Stimulated activated CD4-positive, alpha-beta T cell treated with anti-CD3 and anti-CD28 coated beads, Interleukin-15, amount 100 ng/mL, for 1 hour (primary cell): Measurements from ENCODE around the gene JPH3.

Experiments
- DNase-seq, 2 donors: peaks; one replicate each; pipeline ENCODE4 v3.0.0-alpha.2; 2020; ENCODE audit warnings: low read depth in 1 of 2, low spot score in 1 of 2

The JPH3 gene

DNA sequence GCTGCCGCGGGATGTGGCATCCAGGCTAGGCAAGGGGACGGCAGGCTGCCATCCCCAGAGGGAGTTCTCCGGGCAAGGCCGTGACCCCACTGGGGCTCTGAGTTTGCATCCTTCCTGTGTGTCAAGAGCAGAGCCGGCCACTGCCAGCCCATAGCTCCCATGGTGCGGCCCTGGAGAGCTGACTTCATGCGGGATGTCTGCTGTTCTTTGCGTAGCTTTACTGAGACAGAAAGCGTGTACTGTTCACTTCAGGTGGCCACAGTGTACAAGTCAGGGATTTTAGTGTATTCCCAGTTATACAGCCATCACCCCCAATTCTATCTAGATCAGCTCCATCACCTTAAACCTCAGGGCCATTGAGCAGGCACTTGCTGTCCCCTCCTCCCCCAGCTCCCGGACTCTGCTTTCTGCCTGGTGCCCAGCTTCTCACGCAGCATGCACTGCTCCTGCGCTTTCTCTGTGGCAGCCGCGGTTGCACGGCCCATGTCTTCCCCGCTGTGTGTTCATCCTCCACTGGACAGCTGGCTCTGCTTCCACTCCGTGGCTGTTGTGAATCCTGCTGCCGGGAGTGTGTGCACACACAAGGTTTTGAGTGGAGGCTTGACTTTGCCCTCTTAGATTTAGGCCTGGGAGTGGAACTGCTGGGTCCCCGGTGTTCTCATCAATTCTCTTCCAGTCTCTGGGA is 92.3 kb downstream of the JPH3 start:
- no peak for DNase-seq

DNA sequence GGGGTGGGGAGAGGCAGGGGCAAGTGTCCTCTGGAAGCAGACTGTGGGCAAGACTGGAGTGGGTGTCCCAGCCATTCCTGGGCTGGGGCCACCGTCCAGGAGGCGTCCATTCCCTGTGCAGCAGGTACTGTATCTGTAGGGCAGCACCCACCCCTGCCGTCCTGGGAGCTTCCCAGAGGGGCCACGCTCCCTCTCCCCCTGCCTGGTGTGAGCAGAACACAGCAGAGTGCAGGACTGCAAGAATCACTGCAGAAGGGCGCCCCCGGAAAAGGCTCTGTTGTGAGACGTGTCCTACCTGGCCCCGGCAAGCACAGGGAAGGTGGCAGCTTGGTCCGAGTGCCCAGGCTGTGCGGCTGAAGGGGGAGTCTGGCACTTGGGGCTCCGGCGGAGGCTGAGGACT is 93.2 kb downstream of the JPH3 start:
- DNase-seq = no peak

DNA sequence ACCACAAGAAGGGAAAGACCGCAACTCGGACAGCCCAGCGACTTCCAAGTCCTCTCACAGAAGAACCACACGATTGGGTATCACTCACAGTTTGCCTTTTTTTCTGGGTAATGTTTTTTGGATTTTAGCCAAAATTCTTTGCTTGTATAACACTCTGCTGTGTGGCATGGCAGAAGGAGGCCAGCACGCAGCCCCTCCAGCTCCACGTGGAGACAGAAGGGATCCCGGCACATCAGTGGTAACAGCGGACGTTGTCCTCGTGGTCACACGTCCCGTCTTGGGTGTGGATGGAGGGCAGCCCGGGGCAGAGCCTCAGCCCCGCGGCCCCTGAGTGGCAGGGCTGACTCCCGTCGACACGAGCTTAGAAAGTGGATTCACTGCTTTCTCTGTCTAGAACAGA is 94.4 kb downstream of the JPH3 start:
- no peak for DNase-seq

DNA sequence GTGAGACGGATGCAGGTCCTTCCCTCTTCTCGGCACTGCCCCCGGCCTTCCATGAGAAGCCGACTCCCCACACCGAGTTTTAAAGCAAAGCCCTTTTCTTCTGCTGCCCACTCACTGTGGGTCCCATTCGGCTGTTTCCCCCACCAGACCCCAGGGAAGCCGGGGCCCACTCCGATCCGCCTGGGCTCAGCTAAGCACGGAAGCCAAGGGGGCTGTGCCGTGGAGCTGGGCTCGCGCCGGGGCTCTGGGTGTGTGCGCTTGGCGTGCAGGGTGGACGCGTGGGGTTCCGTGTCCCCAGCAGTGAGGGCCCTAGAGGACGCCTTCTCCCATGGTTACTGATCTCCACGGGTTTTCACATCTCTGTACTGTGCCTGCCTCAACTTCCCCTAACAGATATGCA is 94.9 kb downstream of the JPH3 start:
- no peak for DNase-seq

DNA sequence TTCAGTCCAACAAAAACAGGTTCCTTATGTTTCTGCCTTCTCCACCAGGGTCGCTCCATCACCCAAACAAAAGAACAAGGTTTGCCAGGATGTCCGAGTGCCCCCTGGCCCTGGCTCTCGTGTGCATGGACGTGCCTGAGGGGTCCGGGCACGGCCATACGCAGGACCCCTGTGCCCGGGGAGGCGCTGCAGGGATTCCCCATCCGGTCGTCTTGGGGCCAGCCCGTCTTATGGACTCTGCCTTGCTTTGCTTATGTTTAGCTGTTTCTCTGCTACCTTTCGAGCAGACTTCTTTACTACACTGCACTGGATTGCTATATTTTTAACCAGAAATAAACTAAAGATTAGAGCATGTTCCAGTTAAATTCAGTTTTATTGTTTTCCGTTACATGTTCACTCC is 95.5 kb downstream of the JPH3 start:
- no peak for DNase-seq

DNA sequence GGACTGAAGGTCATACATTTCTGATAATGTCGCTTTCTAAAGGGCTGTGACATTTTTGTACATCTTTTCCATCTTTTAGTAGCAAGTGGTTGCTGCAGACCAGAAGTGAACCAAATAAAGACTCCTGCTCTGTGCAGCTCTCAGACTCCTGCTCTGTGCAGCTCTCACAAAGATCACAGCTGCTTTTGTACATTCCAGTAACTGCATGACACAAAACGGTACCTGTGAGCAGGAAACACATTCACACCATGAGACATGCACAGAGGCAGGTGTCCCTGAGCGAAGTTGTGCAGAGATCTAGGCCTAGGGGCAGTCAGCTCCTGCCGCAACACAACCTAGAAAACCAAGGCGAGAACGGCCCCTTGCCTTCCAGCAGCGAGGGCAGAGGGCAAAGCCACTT is 95.9 kb downstream of the JPH3 start:
- no peak for DNase-seq

DNA sequence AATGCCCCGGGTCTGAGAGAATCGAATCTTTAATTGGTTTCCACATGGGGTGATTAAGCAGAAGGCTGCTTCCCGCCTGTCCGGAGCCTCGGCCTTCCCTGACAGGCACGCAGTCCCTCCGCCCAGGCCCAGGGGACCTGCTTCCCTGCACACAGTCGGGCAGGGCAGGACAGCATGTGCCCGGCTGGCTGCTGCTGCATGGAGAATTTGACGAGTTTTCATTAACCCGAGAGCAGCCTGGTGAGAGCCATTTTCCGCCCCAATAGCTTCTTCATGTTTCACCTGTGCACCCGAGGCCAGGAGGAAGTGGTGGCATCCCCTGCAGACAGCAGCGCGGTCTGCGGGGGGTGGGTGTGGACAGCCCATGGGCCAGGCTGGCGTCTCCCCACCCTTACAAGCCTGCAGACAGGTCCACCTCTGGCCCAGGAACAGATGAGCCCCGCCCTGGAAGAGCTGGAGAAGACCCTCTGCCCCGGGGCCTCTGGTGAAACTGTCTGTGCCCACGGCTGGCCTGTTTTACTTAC is 96.4 kb downstream of the JPH3 start:
- DNase-seq = no peak

DNA sequence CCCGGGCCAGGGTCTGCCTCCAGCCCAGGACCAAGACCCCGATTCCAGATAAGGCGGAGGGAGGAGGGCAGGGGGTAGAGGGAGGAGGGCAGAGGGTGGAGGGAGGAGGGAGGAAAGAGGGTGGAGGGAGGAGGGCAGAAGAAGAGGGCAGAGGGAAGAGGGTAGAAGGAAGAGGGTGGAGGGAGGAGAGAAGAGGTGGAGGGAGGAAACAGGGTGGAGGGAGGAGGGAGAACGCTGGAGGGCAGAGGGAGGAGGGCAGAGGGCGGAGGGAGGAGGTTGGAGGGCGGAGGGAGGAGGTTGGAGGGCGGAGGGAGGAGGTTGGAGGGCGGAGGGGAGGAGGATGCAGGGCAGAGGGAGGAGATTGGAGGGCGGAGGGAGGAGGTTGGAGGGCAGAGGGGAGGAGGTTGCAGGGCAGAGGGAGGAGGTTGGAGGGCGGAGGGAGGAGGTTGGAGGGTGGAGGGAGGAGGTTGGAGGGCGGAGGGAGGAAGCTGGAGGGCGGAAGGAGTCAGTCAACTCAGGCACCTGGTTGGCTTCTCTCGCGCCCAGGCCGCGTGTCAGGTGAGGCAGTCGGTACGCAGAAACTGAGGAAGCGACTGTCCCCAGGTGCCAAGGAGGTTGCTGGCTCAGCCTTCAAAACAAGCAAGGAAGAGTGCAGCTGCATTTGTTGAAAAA is 98.2 kb downstream of the JPH3 start:
- no peak for DNase-seq

DNA sequence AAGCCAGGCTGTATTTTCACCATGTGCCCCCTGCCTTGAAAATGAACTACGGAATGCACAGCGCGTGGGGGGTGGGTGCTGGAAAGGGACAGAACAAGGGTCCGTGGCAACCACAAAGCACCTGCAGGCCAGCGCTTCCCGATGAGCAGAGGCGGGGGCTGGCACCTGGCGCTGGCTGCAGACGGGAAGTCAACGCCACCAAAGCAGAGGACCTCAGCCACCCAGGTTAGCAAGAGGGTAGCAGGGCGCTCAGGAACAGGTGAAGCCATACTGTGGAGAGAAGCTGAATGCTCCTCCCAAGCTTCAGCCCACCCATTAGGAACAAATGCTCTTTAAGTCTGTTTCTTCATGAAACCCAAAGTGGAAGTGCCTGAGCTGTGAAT is 98.8 kb downstream of the JPH3 start:
- no peak for DNase-seq

DNA sequence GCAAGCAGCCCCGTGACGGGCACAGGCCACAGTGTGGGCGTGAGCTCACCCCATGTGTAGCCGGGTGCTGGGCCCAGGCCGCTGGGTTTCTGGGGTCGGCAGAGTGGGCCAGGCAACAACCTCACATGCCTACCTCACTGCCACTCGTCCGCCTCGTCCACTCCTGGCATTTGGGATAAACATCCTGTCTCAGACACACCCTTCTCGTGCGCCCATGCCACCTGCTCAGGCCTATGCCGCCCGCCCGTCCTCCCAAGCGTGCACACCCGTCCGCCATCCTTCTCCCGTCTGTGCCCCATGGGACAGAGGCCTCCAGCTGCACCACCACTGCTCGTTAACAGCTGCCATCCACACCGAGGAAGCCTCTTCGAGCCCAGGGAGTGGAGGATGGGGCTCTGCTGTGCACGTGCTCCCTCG is 99.2 kb downstream of the JPH3 start:
- DNase-seq = no peak

DNA sequence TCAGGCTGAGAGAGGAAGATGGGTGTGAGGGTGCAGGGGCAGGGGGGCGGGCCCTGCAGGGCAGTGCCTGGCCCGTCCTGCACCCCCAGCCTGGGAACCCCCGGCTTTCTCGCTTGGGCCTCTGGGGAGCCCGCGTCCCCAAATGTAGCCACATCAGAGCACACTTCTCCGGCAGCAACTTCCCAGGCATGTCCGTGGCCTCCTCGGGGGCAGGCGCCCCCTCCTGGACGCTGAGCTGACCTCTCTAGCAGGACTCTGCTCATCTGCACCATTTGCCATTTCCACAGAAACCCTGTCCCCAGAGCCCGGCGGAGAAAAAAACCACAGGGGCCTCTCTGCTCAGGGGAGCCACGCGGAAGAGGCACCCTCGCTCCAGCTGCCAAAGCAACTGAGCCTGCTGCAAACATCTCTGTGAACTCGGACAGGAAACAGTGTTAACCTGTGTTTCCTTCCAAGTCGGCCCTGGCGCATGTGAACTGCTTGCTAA is 100.1 kb downstream of the JPH3 start:
- no peak for DNase-seq

DNA sequence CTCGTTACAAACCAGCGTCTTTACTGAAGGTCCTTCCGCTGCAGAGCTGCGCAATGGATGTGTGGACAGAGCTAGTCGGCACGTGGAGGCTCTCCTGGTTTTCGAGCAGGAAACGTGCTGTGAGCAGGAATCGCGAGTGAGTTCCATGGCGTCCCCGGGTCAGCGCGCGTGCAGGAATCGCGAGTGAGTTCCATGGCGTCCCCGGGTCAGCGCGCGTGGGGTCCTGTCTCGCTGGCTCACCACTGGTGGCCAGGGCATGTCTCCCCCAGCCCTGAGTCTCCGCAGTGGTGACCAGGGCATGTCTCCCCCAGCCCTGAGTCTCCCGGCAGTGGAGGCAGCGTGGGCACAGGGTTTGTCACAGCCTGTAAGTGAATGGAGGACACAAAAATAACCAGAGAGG is 100.8 kb downstream of the JPH3 start:
- no peak for DNase-seq

DNA sequence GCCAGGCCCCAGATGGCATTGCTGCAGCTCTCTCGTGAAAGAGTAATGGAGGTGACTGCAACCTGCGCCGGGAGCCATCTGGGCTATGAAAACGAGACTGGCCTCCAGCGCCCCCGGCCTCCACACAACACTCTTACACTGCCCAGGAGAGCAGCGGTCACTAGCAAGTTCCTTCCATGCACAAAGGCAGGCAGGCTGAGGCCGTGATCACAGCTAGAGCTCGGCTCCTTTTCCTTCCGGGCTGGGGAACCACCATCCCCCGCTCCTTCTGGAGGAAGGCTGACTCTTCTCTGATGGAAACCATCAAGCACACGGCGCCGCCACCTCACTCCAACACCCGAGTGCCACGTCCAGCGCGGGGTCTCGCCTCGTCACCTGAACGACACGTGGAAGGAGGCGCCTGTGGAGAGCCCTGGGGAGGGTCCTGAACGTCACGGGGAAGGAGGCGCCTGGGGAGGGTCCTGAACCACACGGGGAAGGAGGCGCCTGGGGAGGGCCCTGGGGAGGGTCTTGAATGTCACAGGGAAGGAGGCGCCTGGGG is 101.6 kb downstream of the JPH3 start:
- no peak for DNase-seq

DNA sequence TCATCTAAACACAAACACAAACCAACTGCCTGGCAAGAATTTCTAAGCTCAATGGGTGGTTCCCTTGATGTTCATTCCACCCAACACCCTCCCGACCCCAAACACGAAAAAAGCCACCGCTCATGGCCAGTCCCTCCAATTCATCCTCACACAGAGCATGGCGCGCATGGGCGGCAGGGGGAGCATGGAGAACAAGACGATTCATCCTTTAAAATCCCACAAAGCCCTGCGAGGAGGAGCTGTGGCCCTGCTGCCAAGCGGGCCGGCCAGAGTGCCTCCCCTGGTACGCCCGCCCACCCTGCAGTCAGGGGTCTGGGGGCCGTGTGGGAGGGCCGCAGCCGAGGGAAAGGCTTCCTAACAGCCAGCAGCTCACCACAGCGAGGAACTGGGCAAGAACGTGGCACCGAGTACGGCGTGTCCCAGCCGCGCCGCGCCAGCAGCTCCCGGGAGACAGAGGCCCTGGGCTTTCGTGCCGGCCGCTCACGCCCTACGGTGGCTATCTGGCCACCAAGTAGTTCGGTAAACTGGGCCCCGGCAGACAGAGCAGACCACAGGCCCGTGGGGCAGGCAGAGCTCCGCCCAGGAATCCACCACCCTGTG is 102.5 kb downstream of the JPH3 start:
- no peak for DNase-seq

DNA sequence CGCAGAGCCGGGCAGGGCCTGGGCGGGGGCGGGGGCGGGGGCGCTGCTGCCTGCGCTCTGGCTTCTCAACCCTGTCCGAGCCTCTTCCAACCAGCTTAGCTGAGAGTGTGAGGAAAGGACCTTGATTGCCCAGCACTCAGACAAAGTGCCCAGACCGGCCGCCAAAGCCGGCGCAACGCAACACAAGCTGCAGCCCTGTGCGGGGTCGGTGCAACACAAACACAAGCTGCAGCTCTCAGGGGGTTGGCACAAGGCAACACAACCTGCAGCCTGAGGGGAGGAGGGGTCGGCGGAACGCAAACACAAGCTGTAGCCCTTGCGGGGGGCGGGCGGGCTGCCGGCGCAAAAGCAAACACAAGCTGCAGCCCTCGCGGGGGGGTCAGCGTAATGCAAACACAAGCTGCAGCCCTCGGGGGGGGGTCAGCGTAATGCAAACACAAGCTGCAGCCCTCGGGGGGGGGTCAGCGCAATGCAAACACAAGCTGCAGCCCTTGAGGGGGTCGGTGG is 103.5 kb downstream of the JPH3 start:
- no peak for DNase-seq

DNA sequence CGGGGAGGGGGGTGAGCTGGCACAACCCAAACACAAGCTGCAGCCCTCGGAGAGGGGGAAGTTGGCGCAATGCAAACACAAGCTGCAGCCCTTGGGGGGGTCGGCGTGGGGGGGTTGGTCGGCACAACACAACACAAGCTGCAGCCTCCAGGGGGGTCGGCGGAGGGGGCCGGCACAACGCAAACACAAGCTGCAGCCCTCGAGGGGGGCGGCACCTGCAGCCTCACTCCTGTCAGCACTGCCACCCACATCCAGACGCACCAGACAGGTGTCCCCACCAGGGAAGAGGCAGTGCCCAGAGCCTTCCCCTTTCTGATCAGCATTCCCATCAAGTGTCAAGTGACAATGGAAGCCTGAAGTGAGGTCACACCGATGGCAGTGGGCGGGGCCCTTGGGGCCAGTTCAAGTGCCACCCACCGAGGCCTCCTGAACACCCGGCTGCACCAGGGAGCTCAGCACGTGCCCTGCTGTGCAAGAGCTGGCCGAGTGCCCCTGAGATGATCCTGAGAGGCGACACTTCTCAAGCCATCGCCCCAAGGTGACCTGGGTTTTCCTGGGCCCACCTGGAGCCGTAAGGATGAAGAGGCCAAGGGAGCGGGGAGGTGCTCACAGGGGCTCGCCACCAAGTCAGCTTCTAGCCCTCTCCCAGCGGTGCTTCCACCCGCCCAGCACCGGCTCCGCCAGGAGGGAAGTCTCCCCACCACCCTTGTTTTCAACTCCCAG is 104.1 kb downstream of the JPH3 start:
- no peak for DNase-seq

DNA sequence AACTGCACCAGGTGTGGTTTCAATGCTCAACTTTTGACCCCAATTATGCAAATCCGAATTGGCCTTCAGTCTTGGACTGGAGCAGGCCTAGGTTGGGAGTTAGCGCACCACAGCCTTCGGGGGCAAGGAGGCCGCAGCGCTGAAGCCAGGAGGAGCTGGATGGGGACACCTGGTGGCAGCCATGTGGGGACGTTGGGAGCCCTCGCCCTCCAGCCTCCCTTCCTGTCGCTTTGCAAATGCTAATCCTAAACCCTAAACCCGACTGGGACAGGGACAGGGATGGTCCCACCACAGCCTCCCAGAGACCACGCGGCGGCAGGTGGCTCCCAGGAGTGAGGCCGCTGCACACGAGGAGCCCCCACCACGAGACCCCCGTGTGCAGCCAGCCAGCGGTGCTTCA is 104.8 kb downstream of the JPH3 start:
- no peak for DNase-seq

DNA sequence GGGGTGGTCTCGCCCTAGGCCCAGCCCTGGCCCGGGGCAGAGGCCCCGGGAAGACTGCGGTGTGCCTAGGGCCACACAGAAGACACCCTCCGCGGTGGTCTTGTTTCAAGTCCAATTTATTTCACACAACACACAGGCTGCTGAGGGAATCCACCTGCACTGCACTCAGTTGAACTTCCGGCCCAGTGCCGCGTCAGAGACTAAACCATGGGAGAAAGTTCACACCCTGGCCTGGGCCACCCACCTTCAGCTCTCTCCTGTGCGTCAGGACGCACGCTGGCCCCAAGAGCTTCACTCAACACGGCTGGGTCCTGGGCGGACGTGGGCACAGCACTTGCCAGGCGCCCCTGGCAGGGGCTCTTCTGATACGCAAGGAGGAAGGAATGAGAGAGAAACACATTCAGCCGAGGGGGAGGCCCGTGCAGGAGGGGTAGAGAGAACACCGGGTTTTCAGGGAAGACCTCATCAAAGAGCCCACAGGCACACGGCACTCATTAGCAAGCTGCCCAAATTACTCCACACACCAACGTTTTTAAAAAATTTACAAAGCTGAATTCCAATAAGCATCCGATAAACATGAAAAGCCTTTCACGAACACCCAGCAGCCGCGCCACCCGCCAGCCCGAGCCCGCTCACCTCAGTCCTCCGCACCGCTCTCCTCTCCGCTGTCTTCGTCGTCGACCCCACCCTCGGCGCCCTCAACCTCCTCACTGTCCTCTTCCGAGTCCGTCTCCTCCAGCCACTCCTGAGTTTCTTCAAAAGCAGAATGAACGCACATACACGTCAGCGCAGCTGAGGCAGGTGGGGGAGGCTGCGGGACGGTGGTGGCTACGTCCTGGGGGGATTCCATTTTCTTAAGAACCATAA is 105.6 kb downstream of the JPH3 start:
- no peak for DNase-seq

DNA sequence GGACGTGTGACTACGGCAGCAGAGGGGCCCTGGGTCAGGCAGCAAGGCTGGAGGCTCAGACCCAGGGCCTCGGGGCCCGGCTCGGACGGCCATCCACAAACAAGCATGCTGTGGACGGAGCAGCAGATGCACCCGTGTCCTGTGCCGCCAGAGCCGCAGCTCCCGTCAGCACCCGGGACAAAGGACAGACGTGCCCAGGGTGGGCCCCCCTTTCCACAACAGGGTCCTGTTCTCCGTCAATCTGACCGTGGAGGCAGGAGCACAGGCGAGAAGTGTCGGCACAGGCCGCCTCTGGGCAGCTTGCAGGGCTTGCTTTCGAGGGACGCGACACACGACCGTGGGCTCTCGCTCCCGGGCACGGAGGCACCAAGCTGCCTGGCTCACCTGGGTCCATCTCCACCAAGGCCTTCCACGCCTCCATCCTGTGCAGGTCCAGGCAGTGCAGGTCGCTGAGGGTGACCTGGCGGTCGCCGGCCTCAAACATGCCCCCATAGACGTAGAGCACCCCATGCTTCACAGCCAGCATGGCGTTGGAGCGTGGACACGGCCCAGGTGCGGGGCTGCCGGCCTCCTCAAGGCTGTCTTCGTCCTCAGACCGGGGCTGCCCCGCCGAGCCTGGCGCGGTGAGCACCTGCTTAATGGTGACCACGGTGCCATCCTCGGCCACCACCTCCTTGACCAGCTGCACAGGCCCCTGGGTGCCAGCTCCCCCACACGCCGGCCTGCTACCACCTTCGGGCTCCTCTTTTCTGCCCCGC is 106.8 kb downstream of the JPH3 start:
- DNase-seq = no peak

DNA sequence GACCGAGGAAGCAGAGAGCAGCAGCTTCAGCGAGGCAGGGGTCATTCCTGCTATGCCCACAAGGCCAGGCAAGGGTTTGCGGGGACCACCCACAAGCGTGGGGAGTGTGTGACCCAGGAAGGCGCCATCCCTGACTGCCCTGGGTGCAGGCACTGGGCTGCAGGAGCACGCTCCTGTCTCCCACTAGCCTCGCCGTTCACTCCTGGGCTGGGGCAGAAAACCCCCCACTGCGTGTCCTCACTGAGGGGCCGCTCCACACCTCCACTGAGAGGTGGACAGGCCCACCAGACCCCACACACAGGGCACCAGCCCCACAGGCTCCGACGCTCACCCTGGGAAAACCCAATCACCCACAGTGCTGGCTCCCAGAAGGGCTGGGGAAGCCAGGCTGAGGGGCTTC is 107.4 kb downstream of the JPH3 start:
- DNase-seq = no peak
